GM19452 (cell line): Measurements from ENCODE around the gene STAMBPL1.
"Not testable (repeated sequence)": the region's sequence is repeated elsewhere in the genome, so short reads cannot be mapped to it uniquely, and the experiment has no call there.

ENCODE experiments used
- ATAC-seq: cut with Tn5 transposase; IDR thresholded peaks from one replicate; pipeline ENCODE4 v1.9.1; 2021; ENCODE audit not compliant: unreplicated experiment

Gene STAMBPL1

DNA sequence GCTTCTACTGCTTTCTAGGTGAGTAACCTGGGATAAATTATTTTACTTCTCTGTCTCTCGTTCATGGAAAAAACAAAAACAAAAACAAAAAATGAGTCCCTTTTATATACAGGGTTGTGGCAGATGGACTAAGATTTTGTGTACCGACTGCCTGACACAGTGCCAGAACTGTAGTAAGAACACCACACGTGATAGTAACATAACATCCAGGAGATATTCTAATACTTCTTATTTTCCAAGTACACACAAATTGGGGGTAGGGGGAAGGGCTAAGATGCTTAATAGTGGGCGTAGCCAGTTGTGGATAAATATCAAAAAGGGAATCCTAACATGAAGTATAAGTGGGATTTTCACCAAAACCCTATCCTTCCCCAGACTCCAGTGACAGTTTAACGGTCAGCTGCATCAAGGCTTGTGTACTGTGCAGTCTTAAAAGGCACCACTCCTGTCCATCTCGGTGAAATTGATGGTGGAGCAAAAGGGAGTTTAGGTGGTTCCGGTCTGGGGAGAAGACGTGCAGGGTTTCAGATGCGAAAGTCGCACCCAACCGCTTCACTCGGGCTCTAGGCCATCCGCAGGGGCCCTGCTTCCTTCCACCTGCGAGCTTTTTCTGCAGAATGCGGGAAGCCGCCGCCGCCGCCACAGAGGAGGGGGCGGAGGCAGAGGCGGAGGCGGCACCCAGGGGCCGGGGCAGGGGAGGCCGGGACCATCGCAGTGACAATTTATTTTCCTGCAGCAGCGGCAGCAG lies at the start of gene STAMBPL1:
Gene STAMBPL1 (plus strand): TSS at position 712 of the 748 bp plus-strand sequence. CDS start 21,464 bp downstream, outside the sequence.
- ATAC-seq, result peak; percentile 53

GRCh38 chr10:88830643-88831268 lies 49.3 kb upstream of the STAMBPL1 start:
- ATAC-seq, result no peak

DNA sequence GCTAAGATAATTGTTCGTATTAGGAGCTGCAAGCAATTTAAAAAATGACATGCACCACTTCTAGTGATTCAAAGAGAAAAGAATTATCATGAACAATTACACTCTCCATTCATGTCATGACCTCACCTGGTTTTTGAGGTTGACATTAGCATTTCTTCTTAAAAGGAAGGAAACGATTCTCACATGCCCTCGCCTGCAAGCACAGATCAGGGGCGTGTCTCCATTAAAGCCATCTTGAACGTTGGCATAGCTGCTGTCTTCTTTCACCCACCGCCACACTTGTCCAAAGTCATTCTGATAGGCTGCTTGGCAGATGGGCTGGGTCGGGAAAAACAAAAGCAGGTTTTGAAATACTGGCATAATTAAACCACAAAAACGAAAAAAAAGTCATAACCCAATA lies 48.3 kb upstream of the STAMBPL1 start:
- ATAC-seq, result no peak

DNA sequence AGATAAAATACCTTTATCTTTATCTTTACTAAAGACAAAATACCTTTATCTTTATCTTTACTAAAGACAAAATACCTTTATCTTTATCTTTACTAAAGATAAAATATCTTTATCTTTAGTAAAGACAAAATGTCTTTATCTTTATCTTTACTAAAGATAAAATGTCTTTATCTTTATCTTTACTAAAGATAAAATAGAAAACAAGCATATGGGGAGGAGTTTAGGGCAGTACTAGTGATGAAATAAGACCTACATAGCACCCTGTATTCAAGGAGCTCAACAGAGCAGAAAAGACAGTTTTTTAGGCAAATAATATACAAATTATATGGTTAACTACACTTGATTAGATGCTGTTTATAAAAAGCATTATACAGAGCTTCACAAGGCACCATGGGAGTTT lies 47.7 kb upstream of the STAMBPL1 start:
- ATAC-seq, result no peak

GRCh38 chr10:88833156-88833555 lies 46.9 kb upstream of the STAMBPL1 start:
- no peak for ATAC-seq

DNA sequence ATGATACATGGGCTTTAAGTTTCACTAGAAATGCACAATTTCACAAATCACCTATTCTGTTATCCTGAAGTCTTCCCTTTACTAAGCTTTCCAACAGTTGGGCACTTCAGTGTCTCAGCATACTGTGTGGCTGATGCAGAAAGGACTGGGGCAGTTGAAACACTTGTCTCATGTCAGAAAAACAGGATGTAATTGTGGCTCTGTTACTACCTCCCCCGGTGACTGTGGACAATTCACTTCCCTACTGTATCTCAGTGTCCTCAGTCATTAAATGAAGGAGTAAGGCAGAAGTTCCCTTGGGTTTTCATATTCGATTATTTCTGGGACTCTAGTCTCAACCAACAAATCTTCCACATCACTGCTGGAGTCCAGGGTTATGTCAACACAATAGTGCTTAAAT lies 46.3 kb upstream of the STAMBPL1 start:
- no peak for ATAC-seq

DNA sequence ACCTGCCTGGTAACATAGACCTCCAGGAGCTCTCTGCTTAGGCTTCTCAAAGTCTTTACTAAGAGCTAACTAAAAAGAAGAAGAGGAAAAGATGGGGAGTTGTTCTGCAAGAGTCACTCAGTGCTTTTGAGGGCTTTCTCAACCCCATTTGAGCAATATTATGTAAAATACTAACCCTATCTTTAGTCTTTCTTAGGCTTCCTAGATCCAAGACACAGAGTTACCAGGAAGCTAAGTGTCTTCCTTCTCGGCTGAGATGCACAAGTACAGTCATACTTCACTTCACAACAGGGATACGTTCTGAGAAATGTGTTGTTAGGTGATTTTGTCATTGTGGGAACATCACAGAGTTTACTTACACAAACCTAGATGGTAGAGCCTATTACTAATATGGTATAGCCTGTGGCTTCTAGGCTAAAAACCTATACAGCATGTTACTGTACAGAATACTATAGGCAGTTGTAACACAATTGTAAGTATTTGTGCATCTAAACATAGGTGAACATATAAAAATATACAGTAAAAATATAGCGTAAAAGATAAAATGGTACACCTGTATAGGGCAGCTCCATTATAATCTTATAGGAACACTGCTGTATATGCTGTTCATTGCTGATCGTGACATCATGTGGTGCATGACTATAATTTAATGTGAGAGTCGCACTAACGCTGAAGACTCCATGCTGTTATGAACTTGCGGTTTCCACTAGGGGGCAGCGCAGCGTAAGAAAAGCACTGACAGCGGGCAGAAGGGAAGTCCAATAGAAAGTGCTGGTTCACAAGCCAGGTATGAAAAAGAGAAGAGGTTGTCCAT lies 44.7 kb upstream of the STAMBPL1 start:
- peak; percentile 79 for ATAC-seq

GRCh38 chr10:88835910-88836221 lies 44.2 kb upstream of the STAMBPL1 start:
- ATAC-seq, result peak; percentile 36

GRCh38 chr10:88837632-88838031 lies 42.4 kb upstream of the STAMBPL1 start:
- not testable (repeated sequence) for ATAC-seq

DNA sequence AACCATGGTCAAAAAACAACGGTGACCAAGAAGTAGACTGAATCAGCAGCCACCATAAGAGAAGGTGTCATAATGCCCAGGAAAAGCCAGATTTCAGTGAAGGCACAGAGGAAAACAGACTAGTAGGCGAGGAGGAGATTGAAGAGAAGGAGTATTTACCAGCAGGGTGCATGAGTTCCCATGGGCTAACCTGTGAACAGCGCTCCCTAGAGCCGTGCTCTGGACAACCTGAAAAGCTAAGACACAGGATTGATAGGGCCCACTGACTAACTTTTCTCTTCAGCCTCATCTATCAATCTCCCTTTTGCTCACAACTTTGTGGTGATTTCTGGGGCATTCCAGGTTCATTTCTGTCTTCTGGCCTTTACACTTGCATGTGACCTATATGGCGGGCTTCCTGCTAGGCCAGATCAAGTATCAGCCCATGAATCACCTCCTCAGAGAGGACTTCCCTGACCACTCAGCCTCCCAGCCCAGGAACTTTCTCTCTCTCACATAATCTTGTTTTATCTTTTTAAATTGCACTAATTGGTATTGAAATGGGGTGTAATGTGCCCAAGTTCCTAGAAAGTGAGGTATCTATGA lies 41.2 kb upstream of the STAMBPL1 start:
- ATAC-seq, result no peak

DNA sequence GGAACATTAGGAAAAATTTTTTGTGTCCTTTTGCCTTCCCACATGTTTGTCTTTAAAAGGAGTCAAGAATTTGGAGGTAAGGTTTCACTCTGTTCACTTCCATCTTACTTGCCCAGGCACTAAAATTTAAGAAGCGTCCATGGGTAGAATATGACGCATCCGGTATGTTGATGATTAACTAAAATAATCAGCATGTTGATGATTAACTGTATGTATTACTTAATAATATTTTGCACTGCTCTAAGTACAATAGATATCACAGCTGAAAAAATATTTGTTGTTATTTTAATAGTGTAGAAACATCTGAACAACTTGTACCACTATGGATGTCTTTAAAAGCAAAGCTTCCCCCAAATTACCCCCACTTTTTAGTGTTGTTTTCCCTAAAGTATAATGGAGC lies 39.9 kb upstream of the STAMBPL1 start:
- no peak for ATAC-seq

GRCh38 chr10:88840881-88841280 lies 39.2 kb upstream of the STAMBPL1 start:
- no peak for ATAC-seq

DNA sequence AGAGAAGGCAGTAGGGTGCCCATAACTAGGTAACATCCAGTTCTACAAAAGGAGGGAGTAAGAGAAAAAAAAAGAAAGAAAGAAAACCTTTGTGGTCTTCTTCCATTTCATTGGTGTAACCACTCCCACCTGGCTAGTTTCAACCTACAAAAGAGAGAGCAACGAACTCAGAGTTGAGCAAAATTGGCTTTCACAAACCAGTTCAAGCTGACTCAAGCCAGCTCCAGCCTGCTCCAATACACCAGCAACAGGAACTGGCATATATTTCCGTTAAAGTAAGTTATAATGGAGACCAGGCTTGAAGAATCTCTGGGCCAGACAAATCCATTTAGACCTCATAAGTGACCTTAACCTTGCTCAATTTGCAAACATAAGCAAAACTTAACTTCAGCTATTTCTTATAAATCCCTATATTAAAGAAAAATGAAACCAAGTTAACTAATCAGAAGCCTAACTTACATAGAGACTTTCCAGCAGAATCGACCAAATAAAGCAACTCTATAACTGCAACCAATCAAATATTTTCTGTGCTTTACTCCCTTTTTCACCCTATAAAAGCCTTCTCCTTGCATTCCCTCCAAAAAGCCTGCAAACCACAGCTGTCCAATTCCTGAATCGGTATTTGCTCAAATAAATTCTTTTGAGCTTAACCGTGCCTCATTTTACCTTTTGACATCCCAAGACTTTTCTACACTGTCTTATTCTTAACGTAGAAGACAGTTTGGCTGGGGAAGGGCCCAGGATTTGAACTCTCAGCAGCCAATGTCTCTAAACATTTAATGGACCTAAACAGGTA lies 38.5 kb upstream of the STAMBPL1 start:
- no peak for ATAC-seq

DNA sequence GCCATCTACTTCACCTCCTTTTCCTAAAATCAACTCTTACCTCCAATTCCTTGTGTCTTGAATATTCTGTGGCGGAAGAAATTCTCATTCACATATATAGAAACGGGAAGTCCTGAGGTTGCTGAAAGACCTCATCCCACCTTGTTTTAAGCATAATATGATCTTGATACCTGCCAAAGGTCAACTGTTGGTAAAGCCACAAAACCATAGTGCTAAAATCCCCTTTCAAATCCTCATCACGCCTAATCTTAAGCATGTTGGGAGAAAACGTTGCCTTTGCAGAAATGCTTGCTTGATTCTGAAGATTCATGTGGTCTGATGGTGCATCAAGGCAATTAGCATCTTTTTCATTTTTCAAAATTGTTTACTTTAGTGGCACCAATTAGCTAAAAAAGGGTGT lies 36.9 kb upstream of the STAMBPL1 start:
- no peak for ATAC-seq

DNA sequence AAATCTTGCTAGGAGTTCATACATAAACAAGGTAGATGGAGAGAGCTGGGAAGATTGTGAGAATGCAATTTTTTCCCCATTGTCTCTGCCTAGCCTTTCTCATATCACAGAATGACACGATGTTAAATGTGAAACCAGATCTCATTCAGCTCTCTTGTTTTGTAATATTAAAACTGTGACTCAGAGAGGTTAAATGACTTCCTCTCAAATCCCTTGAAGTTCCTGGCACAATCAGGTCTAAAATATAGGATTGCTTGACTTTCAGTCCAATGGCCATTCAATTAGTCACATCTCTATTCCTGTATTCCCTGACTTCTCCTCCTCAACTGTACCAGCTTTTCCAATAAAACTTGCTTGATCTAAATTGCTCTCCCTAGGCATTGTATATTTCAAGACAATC lies 31.5 kb upstream of the STAMBPL1 start:
- no peak for ATAC-seq

DNA sequence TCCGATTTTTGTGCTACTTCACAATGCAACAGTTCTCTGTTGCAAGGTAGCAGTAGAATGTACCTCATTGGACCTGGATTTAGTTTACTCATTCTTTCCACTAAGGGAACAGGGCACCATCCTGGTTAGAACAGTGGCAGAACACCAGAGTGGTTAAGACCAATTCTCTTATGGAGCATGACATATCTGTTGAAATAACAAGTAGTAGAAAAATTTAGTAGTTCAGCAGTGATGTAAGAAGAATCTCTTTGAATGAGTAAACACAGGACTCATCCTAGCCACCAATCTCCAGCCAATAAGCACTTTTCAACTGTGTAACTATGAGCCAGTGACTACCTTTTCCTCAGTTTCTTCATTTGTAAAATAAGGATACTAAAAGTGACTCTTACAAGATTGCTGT lies 30.8 kb upstream of the STAMBPL1 start:
- ATAC-seq, result no peak

DNA sequence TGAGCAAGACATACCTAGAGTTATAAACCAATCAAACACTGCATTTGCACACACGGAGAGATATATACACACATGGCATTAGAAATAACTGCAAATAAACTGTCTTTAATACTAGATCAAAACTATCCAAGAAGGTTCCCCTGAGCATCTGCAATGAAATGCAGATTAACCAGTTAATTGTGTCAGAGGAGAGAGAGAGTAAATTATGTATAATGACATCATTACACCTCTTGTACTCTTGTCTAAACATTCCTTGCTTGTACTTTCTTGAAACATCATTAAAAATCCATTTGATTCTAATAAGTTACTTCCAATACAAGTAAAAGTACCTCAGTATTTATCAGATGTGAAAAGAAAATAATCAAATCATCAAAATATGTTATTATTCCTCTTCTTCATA lies 29.3 kb upstream of the STAMBPL1 start:
- ATAC-seq, result no peak

GRCh38 chr10:88851706-88852105 lies 28.3 kb upstream of the STAMBPL1 start, which contains the start of gene ANKRD22:
Gene ANKRD22 (minus strand): TSS chr10:88851844. CDS start chr10:88851607, 237 bp downstream.
- ATAC-seq, result no peak

GRCh38 chr10:88852327-88852726 lies 27.7 kb upstream of the STAMBPL1 start:
- ATAC-seq, result no peak

DNA sequence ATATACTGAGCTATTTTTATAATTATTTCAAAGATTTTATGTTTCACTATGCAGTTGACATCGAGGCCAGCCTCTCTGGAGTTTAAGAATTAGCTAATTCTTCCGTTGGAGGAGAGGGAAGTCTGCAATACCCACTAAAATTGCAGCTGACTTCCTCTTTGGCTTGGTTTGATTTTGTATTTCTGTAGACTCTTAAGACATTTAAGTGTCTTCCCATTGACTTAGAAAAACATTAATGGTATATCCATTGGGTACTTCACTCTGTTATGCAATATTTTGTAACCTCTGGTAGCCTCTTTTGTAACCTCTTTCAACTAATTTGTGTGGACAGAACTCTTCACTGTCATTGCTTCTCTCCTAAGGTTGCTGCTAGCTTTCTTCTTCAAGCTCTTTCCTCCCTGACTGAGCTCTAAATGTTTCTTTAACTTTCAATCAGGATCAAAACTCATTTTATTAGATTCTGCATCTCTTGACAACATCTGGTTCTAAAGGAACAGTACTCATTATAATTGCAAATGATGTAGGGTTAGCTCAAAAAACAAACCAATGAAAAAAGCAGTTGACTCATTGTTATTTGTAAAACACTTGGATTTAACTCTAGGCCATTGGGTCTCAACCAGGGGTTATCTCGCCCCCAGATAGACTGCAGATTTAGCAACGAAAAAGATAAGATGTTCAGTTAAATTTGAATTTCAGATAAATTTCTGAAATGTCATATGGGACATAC lies 26.7 kb upstream of the STAMBPL1 start:
- ATAC-seq, result no peak
